ENCODE measurements around the gene NUP107. TPM values are rescaled to one million over a fixed set of nuclear protein-coding genes. Genes with fewer than 3 reads are reported as not detected.

NUP107 gene
- total and polyA plus RNA-seq, 2 experiments from 2014 or later, result 23.0 to 40.1 TPM

GRCh38 chr12:68762691-68763090, 75.9 kb downstream of the NUP107 start:
- Histone ChIP-seq H4K20me1 (ENCODE audit: insufficient read depth, poor library complexity, severe bottlenecking) (no peaks in the 10 kb centered on the region), H3K9me2 (replicated peaks; ENCODE audit: insufficient read depth) (no peaks in the 10 kb centered on the region), H3K9me3 (ENCODE audit: low read depth) (no peaks in the 10 kb centered on the region), H3K27me3 (no peaks in the 10 kb centered on the region), H3K79me2 (no peaks in the 10 kb centered on the region), H3K36me3 (replicated peaks; ENCODE audit: insufficient read depth, low read depth) (no peaks in the 10 kb centered on the region), H3K4me3 (no peak overlapping the region), H3K4me2 (no peak overlapping the region), H3K27ac (no peak overlapping the region), H3K4me1 (ENCODE audit: insufficient read depth) (no peaks in the 10 kb centered on the region), H2AFZ (no peak overlapping the region)
- TF ChIP-seq CTCF (IDR thresholded peaks at IDR 0.05; ENCODE audit: poor library complexity) (no peak), EZH2phosphoT487 (IDR thresholded peaks at IDR 0.05; ENCODE audit: low read depth, severe bottlenecking, unreplicated experiment) (no peak), EZH2 (IDR thresholded peaks at IDR 0.05; ENCODE audit: borderline replicate concordance) (no peak)
- no peak for DNase-seq (ENCODE audit: low spot score)
- 96% methylated on average over 3 of the region's 3 CpGs for WGBS (ENCODE audit: low lambda C conversion rate, missing lambda C conversion rate)

GRCh38 chr12:68765696-68766095, 78.9 kb downstream of the NUP107 start:
- Histone ChIP-seq H3K9me3 (ENCODE audit: low read depth) (no peaks in the 10 kb centered on the region), H3K79me2 (no peaks in the 10 kb centered on the region), H3K27me3 (no peaks in the 10 kb centered on the region), H4K20me1 (ENCODE audit: insufficient read depth, poor library complexity, severe bottlenecking) (no peaks in the 10 kb centered on the region), H3K4me3 (no peak overlapping the region), H3K27ac (no peak overlapping the region), H2AFZ (no peak overlapping the region), H3K4me2 (no peak overlapping the region), H3K36me3 (replicated peaks; ENCODE audit: insufficient read depth, low read depth) (no peaks in the 10 kb centered on the region), H3K4me1 (ENCODE audit: insufficient read depth) (no peaks in the 10 kb centered on the region), H3K9me2 (replicated peaks; ENCODE audit: insufficient read depth) (no peaks in the 10 kb centered on the region)
- WGBS (ENCODE audit: low lambda C conversion rate, missing lambda C conversion rate), result 100% methylated on average over 1 of the region's 1 CpG
- DNase-seq (ENCODE audit: low spot score), result no peak
- TF ChIP-seq EZH2phosphoT487 (IDR thresholded peaks at IDR 0.05; ENCODE audit: low read depth, severe bottlenecking, unreplicated experiment), result no peak
- no peak for TF ChIP-seq CTCF (IDR thresholded peaks at IDR 0.05; ENCODE audit: poor library complexity)
- no peak for TF ChIP-seq EZH2 (IDR thresholded peaks at IDR 0.05; ENCODE audit: borderline replicate concordance)

GRCh38 chr12:68766646-68767045, 79.9 kb downstream of the NUP107 start:
- no peak for DNase-seq (ENCODE audit: low spot score)
- no peaks in the 10 kb centered on the region for H3K36me3 ChIP-seq (replicated peaks; ENCODE audit: insufficient read depth, low read depth)
- H3K79me2 ChIP-seq, result no peaks in the 10 kb centered on the region
- no peaks in the 10 kb centered on the region for H3K4me1 ChIP-seq (ENCODE audit: insufficient read depth)
- H3K4me3 ChIP-seq, result no peak overlapping the region
- H3K9me2 ChIP-seq (replicated peaks; ENCODE audit: insufficient read depth), result no peaks in the 10 kb centered on the region
- H2AFZ ChIP-seq, result no peak overlapping the region
- WGBS (ENCODE audit: low lambda C conversion rate, missing lambda C conversion rate), result 90% methylated on average over 2 of the region's 2 CpGs
- no peak for TF ChIP-seq EZH2phosphoT487 (IDR thresholded peaks at IDR 0.05; ENCODE audit: low read depth, severe bottlenecking, unreplicated experiment)
- no peak for TF ChIP-seq CTCF (IDR thresholded peaks at IDR 0.05; ENCODE audit: poor library complexity)
- no peak for TF ChIP-seq EZH2 (IDR thresholded peaks at IDR 0.05; ENCODE audit: borderline replicate concordance)
- H3K4me2 ChIP-seq, result no peak overlapping the region
- H4K20me1 ChIP-seq (ENCODE audit: insufficient read depth, poor library complexity, severe bottlenecking), result no peaks in the 10 kb centered on the region
- no peaks in the 10 kb centered on the region for H3K9me3 ChIP-seq (ENCODE audit: low read depth)
- H3K27me3 ChIP-seq, result no peaks in the 10 kb centered on the region
- H3K27ac ChIP-seq, result no peak overlapping the region

GRCh38 chr12:68767191-68767590, 80.4 kb downstream of the NUP107 start:
- H3K9me2 ChIP-seq (replicated peaks; ENCODE audit: insufficient read depth), result no peaks in the 10 kb centered on the region
- no peaks in the 10 kb centered on the region for H4K20me1 ChIP-seq (ENCODE audit: insufficient read depth, poor library complexity, severe bottlenecking)
- no peaks in the 10 kb centered on the region for H3K9me3 ChIP-seq (ENCODE audit: low read depth)
- 96% methylated on average over 7 of the region's 7 CpGs for WGBS (ENCODE audit: low lambda C conversion rate, missing lambda C conversion rate)
- no peaks in the 10 kb centered on the region for H3K4me1 ChIP-seq (ENCODE audit: insufficient read depth)
- no peak for DNase-seq (ENCODE audit: low spot score)
- no peak overlapping the region for H3K27ac ChIP-seq
- H3K36me3 ChIP-seq (replicated peaks; ENCODE audit: insufficient read depth, low read depth), result no peaks in the 10 kb centered on the region
- no peaks in the 10 kb centered on the region for H3K79me2 ChIP-seq
- H3K4me3 ChIP-seq, result no peak overlapping the region
- TF ChIP-seq EZH2 (IDR thresholded peaks at IDR 0.05; ENCODE audit: borderline replicate concordance) (no peak), CTCF (IDR thresholded peaks at IDR 0.05; ENCODE audit: poor library complexity) (no peak), EZH2phosphoT487 (IDR thresholded peaks at IDR 0.05; ENCODE audit: low read depth, severe bottlenecking, unreplicated experiment) (no peak)
- no peaks in the 10 kb centered on the region for H3K27me3 ChIP-seq
- H2AFZ ChIP-seq, result no peak overlapping the region
- H3K4me2 ChIP-seq, result no peak overlapping the region
